Heart right ventricle (tissue), 16 donors: ENCODE data around the gene PLEKHM3. TPM values are rescaled to one million over a fixed set of nuclear protein-coding genes. Genes with fewer than 3 reads are reported as not detected.

Source experiments
- ATAC-seq, 8 donors: fragments of 200-7000 bp; cut with Tn5 transposase; one replicate each; pipeline ENCODE4 v1.9.1; 2020; ENCODE audit warnings: mild to moderate bottlenecking in 8 of 8, moderate library complexity in 8 of 8, moderate number of reproducible peaks in 1 of 8
- DNase-seq, 2 donors: peaks; one replicate each; pipeline ENCODE4 v3.0.0-alpha.2; 2020
- H3K27ac ChIP-seq, 10 donors: fragments of 200-600 bp; sonication (generic) in 2 of 10; one replicate each; pipeline versions ENCODE4 v1.5.0 to v1.8.0; 2020 to 2022; ENCODE audit warnings: mild to moderate bottlenecking in 3 of 10
- H3K27me3 ChIP-seq, 7 donors: fragments of 200-600 bp; one replicate each; pipeline ENCODE4 v1.8.0; 2021 to 2022; ENCODE audit warnings: mild to moderate bottlenecking in 2 of 7
- H3K36me3 ChIP-seq, 9 donors: fragments of 200-600 bp; sonication (generic) in 1 of 9; one replicate each; pipeline versions ENCODE4 v1.5.0 to v1.8.0; 2020 to 2022; ENCODE audit warnings: mild to moderate bottlenecking in 2 of 9
- H3K4me1 ChIP-seq, 9 donors: fragments of 200-600 bp; sonication (generic) in 1 of 9; one replicate each; pipeline versions ENCODE4 v1.5.0 to v1.8.0; 2020 to 2022; ENCODE audit warnings: mild to moderate bottlenecking in 4 of 9
- H3K4me3 ChIP-seq, 10 donors: fragments of 200-600 bp; sonication (generic) in 2 of 10; one replicate each; pipeline versions ENCODE4 v1.5.0 to v1.8.0; 2020 to 2022; ENCODE audit warnings: mild to moderate bottlenecking in 7 of 10, moderate library complexity in 2 of 10
- H3K9me3 ChIP-seq, 11 donors: fragments of 200-600 bp in 10 of 11; sonication (generic) in 2 of 11; one replicate each; pipeline versions ENCODE4 v1.5.0 to v1.8.0; 2013 to 2022; ENCODE audit warnings: mild to moderate bottlenecking in 2 of 11, control low read depth in 1 of 11, moderate library complexity in 1 of 11
- CTCF ChIP-seq, 9 donors: fragments of 200-600 bp; sonication (generic) in 2 of 9; IDR thresholded peaks; one replicate each; pipeline versions ENCODE4 v1.5.0 to v1.8.0; 2021 to 2022; ENCODE audit warnings: antibody characterized with exemption in 9 of 9, mild to moderate bottlenecking in 5 of 9, moderate library complexity in 1 of 9
- WGBS, 2 donors: extraction: QIAGEN DNeasy Blood & Tissue Kit; methylation state at CpG; one replicate each; pipeline ENCODE4 v1.1.7; 2013; ENCODE audit warnings: inconsistent platforms in 1 of 2; 5-methylcytosine and 5-hydroxymethylcytosine counted together
- intact Hi-C, 10 donors: fragments of 100-400 bp; cut with DNase I; formaldehyde crosslinking; loops; one replicate each; pipeline versions ENCODE4 v1.11.1 to v1.14.2; 2022
- polyA plus RNA-seq, 2 donors: library from polyadenylated mRNA; stranded (reverse); fragments of 200-250 nt; gene quantifications; one replicate each; pipeline ENCODE4 v1.2.3, GENCODE V29; 2013
- total RNA-seq, 10 donors: library from RNA; stranded (reverse); fragmentation: NEBNext Ultra II Directional in 3 of 10; extraction: Animal tissue kit (Norgen Biotek cat#: 25700) in 3 of 10; gene quantifications; one replicate each; pipeline versions ENCODE4 v1.2.1 to v1.2.4, GENCODE V29; 2021 to 2023
- donor health status: Arrhythmogenic right ventricular cardiomyopathy.
- donor health status: ischemic (EF 13 %, LVEDD 7.1; RV severe dilation, severe dysfunction).
- donor health status: healthy with polysubstance abuse.
- donor health status: DM: no; HTN: yes; CAD: no.
- donor health status: DM: no; HTN: no; CAD: no.
- donor health status: ischemic (EF 25% LVEDD 6.9; RV normal size, moderate dysfunction).
- donor health status: ischemic (EF 25% LVEDD 5.7; RV mildly dilated, moderate dysfunction).
- donor health status: healthy.
- donor health status: DM: yes; HTN: yes; CAD: no.
- donor health status: Ischemic cardiomyopathy.
- donor health status: ischemic (EF 35%, LVEDD 5.7; RV mildly dilated, moderate dysfunction).
- donor health status: nonischemic (EF 11% LVEDD 7.7; RV severe dilation, severe dysfunction).
- donor health status: DM: yes; HTN: yes; CAD: no.
- donor health status: PGD.
- donor health status: ischemic (EF 29% LVEDD 5.4; RV normal size, mild dysfunction).
- donor health status: nonischemic (EF 23%, LVEDD 6.1; RV moderate dilation, normal function).

The PLEKHM3 gene
- total and polyA plus RNA-seq, 12 donors = 2.5 to 16.2 (median 14.9) TPM

- intact Hi-C loops = loop anchor here in 9 of 10 donors (2.0 to 10.0 kb wide), 5 partner anchors 65 to 223 kb away; partner anchors contain the start of gene FZD5 (in 3 of the 9)
Measured at GRCh38 chr2:207970147-207970825, 55.0 kb downstream of the PLEKHM3 start.

GRCh38 chr2:207969249-207969648, 56.1 kb downstream of the PLEKHM3 start:
- 93 to 96% methylated on average over 2 of the region's 2 CpGs for WGBS, 2 donors
- ATAC-seq = no peak
- Histone ChIP-seq H3K9me3 (no peaks in the 10 kb centered on the region), H3K27me3 (no peaks in the 10 kb centered on the region), H3K27ac (no peak overlapping the region), H3K36me3 (no peaks in the 10 kb centered on the region), H3K4me3 (no peak overlapping the region), H3K4me1 (peaks cover 0 to 30% (median 8%) of the 10 kb centered on the region in 9 donors)
- intact Hi-C loops = no loop called here
- no peak for TF ChIP-seq CTCF (IDR thresholded peaks at IDR 0.05)
- no peak for DNase-seq

More at GRCh38 chr2:207970147-207970825, 55.0 kb downstream of the PLEKHM3 start:
- H3K4me3 ChIP-seq = no peak overlapping the region
- WGBS, 2 donors = 69 to 73% methylated on average over 3 of the region's 3 CpGs
- TF ChIP-seq CTCF (IDR thresholded peaks at IDR 0.05) = no peak
- no peak overlapping the region for H3K27ac ChIP-seq
- H3K36me3 ChIP-seq = peaks cover 0 to under 1% (median 0%) of the 10 kb centered on the region in 9 donors
- no peaks in the 10 kb centered on the region for H3K27me3 ChIP-seq
- no peak for DNase-seq
- ATAC-seq = no peak
- peaks cover 0 to 32% (median 8%) of the 10 kb centered on the region in 9 donors for H3K4me1 ChIP-seq
- H3K9me3 ChIP-seq = no peaks in the 10 kb centered on the region

- Histone ChIP-seq H3K4me3 (no peak overlapping the region), H3K27ac (no peak overlapping the region), H3K9me3 (peaks cover 0 to 7% (median 0%) of the 10 kb centered on the region in 11 donors), H3K36me3 (peaks cover 0 to 5% (median 0%) of the 10 kb centered on the region in 9 donors), H3K4me1 (peaks cover 0 to 25% (median 8%) of the 10 kb centered on the region in 9 donors), H3K27me3 (no peaks in the 10 kb centered on the region)
- no peak for TF ChIP-seq CTCF (IDR thresholded peaks at IDR 0.05)
- 82 to 83% methylated on average over 3 of the region's 3 CpGs for WGBS, 2 donors
- ATAC-seq (no peak), DNase-seq (no peak)
- intact Hi-C loops = no loop called here
Measured at GRCh38 chr2:207967121-207967520, 58.2 kb downstream of the PLEKHM3 start.

GRCh38 chr2:207960911-207961310, 64.4 kb downstream of the PLEKHM3 start:
- intact Hi-C loops = no loop called here
- Histone ChIP-seq H3K4me3 (no peak overlapping the region), H3K27me3 (no peaks in the 10 kb centered on the region), H3K9me3 (peaks cover 0 to 8% (median 0%) of the 10 kb centered on the region in 11 donors), H3K36me3 (peaks cover 0 to 7% (median 0%) of the 10 kb centered on the region in 9 donors), H3K4me1 (peaks cover 0 to 15% (median 7%) of the 10 kb centered on the region in 9 donors), H3K27ac (no peak overlapping the region)
- no peak for TF ChIP-seq CTCF (IDR thresholded peaks at IDR 0.05)
- DNase-seq = no peak
- no peak for ATAC-seq
- WGBS, 2 donors = 62 to 89% methylated on average over 1 of the region's 1 CpG
